Neuronal stem cell (in vitro differentiated cells): Measurements from ENCODE around the gene SPC24. TPM values are rescaled to one million over a fixed set of nuclear protein-coding genes. Genes with fewer than 3 reads are reported as not detected.
A peak's percentile ranks its signal among the peaks of the same experiment; 100 is the strongest.

Experiments used
- DNase-seq: peaks from one replicate; pipeline ENCODE4 v3.0.0-alpha.2; 2013; ENCODE audit warnings: low spot score
- H2AFZ ChIP-seq: one replicate; pipeline ENCODE4 v1.6.1; 2013; ENCODE audit warnings: mild to moderate bottlenecking, low read length, inconsistent platforms
- H2AK5ac ChIP-seq: 2 replicates; pipeline ENCODE4 v1.6.1; 2013; ENCODE audit warnings: low read depth, mild to moderate bottlenecking, inconsistent platforms, low read length, moderate library complexity, mixed read lengths
- H2BK120ac ChIP-seq: 2 replicates; pipeline ENCODE4 v1.6.1; 2013; ENCODE audit warnings: low read depth, mild to moderate bottlenecking, inconsistent platforms, low read length, moderate library complexity, mixed read lengths
- H2BK12ac ChIP-seq: one replicate; pipeline ENCODE4 v1.6.1; 2013; ENCODE audit warnings: low read length, inconsistent platforms
- H2BK15ac ChIP-seq: 2 replicates; pipeline ENCODE4 v1.6.1; 2013; ENCODE audit warnings: mild to moderate bottlenecking, low read length, inconsistent platforms, mixed read lengths
- H2BK5ac ChIP-seq: one replicate; pipeline ENCODE4 v1.6.1; 2013; ENCODE audit warnings: inconsistent platforms, mild to moderate bottlenecking, low read length, moderate library complexity
- H3K14ac ChIP-seq: one replicate; pipeline ENCODE4 v1.6.1; 2013; ENCODE audit warnings: low read length, inconsistent platforms
- H3K18ac ChIP-seq: 2 replicates; pipeline ENCODE4 v1.6.1; 2013; ENCODE audit warnings: low read length, inconsistent platforms
- H3K23ac ChIP-seq: 2 replicates; pipeline ENCODE4 v1.6.1; 2013; ENCODE audit warnings: low read depth, mild to moderate bottlenecking, mixed read lengths, low read length, inconsistent platforms; ENCODE audit not compliant: poor library complexity
- H3K27ac ChIP-seq: replicated peaks from 3 replicates; pipeline ENCODE4 v1.5.1; 2013; ENCODE audit warnings: low read length, inconsistent platforms
- H3K27me3 ChIP-seq, 3 experiments: 2 replicates each; pipeline ENCODE4 v1.6.1; 2013; ENCODE audit warnings: low read length in 3 of 3, mild to moderate bottlenecking in 2 of 3, inconsistent platforms in 1 of 3, low read depth in 1 of 3, mixed read lengths in 1 of 3, moderate library complexity in 1 of 3; ENCODE audit not compliant: control insufficient read depth in 3 of 3, insufficient read depth in 3 of 3
- H3K36me3 ChIP-seq, 2 donors: replicated peaks in 1 of 2; 2 replicates each; pipeline ENCODE4 v1.6.1; 2013; ENCODE audit warnings: low read length in 2 of 2; ENCODE audit not compliant: control insufficient read depth in 2 of 2, insufficient read depth in 2 of 2
- H3K4ac ChIP-seq: 2 replicates; pipeline ENCODE4 v1.6.1; 2013; ENCODE audit warnings: inconsistent platforms, mild to moderate bottlenecking, low read length, moderate library complexity
- H3K4me1 ChIP-seq, 2 donors: 1 replicate in 1 of 2; 2 replicates in 1 of 2; pipeline ENCODE4 v1.6.1; 2013; ENCODE audit warnings: low read length in 2 of 2, low read depth in 1 of 2; ENCODE audit not compliant: control insufficient read depth in 2 of 2, insufficient read depth in 1 of 2
- H3K4me2 ChIP-seq: one replicate; pipeline ENCODE4 v1.6.1; 2013; ENCODE audit warnings: mild to moderate bottlenecking, low read length, inconsistent platforms; ENCODE audit not compliant: insufficient read depth, poor library complexity, severe bottlenecking
- H3K4me3 ChIP-seq, 2 donors: 2 replicates each; pipeline ENCODE4 v1.5.1; 2013; ENCODE audit warnings: low read length in 2 of 2, mild to moderate bottlenecking in 2 of 2, inconsistent platforms in 1 of 2, moderate library complexity in 1 of 2
- H3K79me1 ChIP-seq: one replicate; pipeline ENCODE4 v1.6.1; 2013; ENCODE audit warnings: low read depth, mild to moderate bottlenecking, inconsistent platforms, low read length, moderate library complexity
- H3K9ac ChIP-seq: one replicate; pipeline ENCODE4 v1.6.1; 2013; ENCODE audit warnings: mild to moderate bottlenecking, low read depth, low read length, inconsistent platforms; ENCODE audit not compliant: poor library complexity
- H3K9me3 ChIP-seq, 2 donors: replicated peaks in 1 of 2; 2 replicates each; pipeline versions ENCODE3 to v1.6.1; 2013; ENCODE audit warnings: low read length in 2 of 2, mild to moderate bottlenecking in 2 of 2, inconsistent platforms in 1 of 2, low read depth in 1 of 2, mixed read lengths in 1 of 2, moderate library complexity in 1 of 2; ENCODE audit not compliant: control insufficient read depth in 2 of 2, insufficient read depth in 1 of 2
- H4K8ac ChIP-seq: one replicate; pipeline ENCODE4 v1.6.1; 2013; ENCODE audit warnings: low read depth, mild to moderate bottlenecking, inconsistent platforms, low read length, moderate library complexity
- H4K91ac ChIP-seq: one replicate; pipeline ENCODE4 v1.6.1; 2013; ENCODE audit warnings: low read length, low read depth, mild to moderate bottlenecking, inconsistent platforms; ENCODE audit not compliant: poor library complexity
- WGBS, 2 donors: extraction: QIAGEN DNeasy Blood & Tissue Kit; methylation state at CpG; one replicate each; pipeline ENCODE4 v1.1.7; 2013; ENCODE audit warnings: missing lambda C conversion rate in 2 of 2, mixed read lengths in 1 of 2; ENCODE audit not compliant: insufficient read length in 2 of 2, insufficient replicate concordance in 1 of 2; ENCODE audit errors: extremely low coverage in 2 of 2; 5-methylcytosine and 5-hydroxymethylcytosine counted together
- polyA plus RNA-seq, 2 experiments: library from polyadenylated mRNA; stranded (reverse); fragments of 200-250 nt; gene quantifications; one replicate each; pipeline ENCODE4 v1.2.3, GENCODE V29; 2013

SPC24 gene
- 21.3 TPM for polyA plus RNA-seq (2013, experiment 1 of 2)
- 22.7 TPM for polyA plus RNA-seq (2013, experiment 2 of 2)

GRCh38 chr19:11155373-11156120, at the start of gene SPC24:
SPC24 (minus strand) TSS chr19:11155782; CDS start chr19:11155776, 6 bp downstream.
- H2BK120ac ChIP-seq = no peak within 1 kb of the TSS
- H3K27me3 ChIP-seq = no peaks in the 10 kb centered on the region
- peak within 1 kb of the TSS; percentile 99 for H3K23ac ChIP-seq
- H2BK15ac ChIP-seq = no peak within 1 kb of the TSS
- H3K27ac ChIP-seq = peak within 1 kb of the TSS; percentile 7
- peak within 1 kb of the TSS; percentile 89 for H2AFZ ChIP-seq
- H4K8ac ChIP-seq = peak within 1 kb of the TSS; percentile 98
- peaks cover 3 to 7% of the 10 kb centered on the region in 2 donors for H3K4me1 ChIP-seq
- H2AK5ac ChIP-seq = peak within 1 kb of the TSS; percentile 96
- H4K91ac ChIP-seq = peak within 1 kb of the TSS; percentile 53
- peaks cover 7% of the 10 kb centered on the region for H3K79me1 ChIP-seq
- DNase-seq = peak; percentile 98
- H2BK12ac ChIP-seq = no peak within 1 kb of the TSS
- peak within 1 kb of the TSS; percentile 100 for H3K9ac ChIP-seq
- peak within 1 kb of the TSS; percentile 66 for H3K4me2 ChIP-seq
- H3K4ac ChIP-seq = peak within 1 kb of the TSS; percentile 84
- peak within 1 kb of the TSS; percentile 82 to 95 for H3K4me3 ChIP-seq
- no peaks in the 10 kb centered on the region for H3K9me3 ChIP-seq
- H3K36me3 ChIP-seq = peaks cover 2 to 24% of the 10 kb centered on the region in 2 donors
- H3K18ac ChIP-seq = peak within 1 kb of the TSS; percentile 99
- H2BK5ac ChIP-seq = peak within 1 kb of the TSS; percentile 93
- H3K14ac ChIP-seq = peak within 1 kb of the TSS; percentile 89
- no CpG with 5 or more reads among the region's 50 CpGs for WGBS, 2 donors

- Histone ChIP-seq H3K18ac (no peak overlapping the region), H2AFZ (no peak overlapping the region), H3K4me3 (no peak overlapping the region), H4K8ac (no peak overlapping the region), H3K27me3 (no peaks in the 10 kb centered on the region), H3K14ac (no peak overlapping the region), H3K27ac (no peak overlapping the region), H3K79me1 (peaks cover 5% of the 10 kb centered on the region), H3K36me3 (peaks cover 5 to 55% of the 10 kb centered on the region in 2 donors), H2BK15ac (no peak overlapping the region), H2BK12ac (no peak overlapping the region), H3K9me3 (peaks cover 0 to 4% of the 10 kb centered on the region in 2 donors), H3K4ac (no peak overlapping the region), H2AK5ac (no peak overlapping the region), H3K23ac (no peak overlapping the region), H3K9ac (no peak overlapping the region), H2BK5ac (no peak overlapping the region), H3K4me1 (no peaks in the 10 kb centered on the region), H4K91ac (no peak overlapping the region), H2BK120ac (no peak overlapping the region), H3K4me2 (no peak overlapping the region)
- DNase-seq = no peak
- WGBS, 2 donors = no CpG with 5 or more reads among the region's 5 CpGs
These were observed 49.4 kb upstream of the SPC24 start for GRCh38 chr19:11204943-11205349.

GRCh38 chr19:11204076-11204602, 48.6 kb upstream of the SPC24 start:
- Histone ChIP-seq H3K4me1 (no peaks in the 10 kb centered on the region), H3K9me3 (peaks cover 0 to 1% of the 10 kb centered on the region in 2 donors), H2BK12ac (no peak overlapping the region), H4K8ac (peak overlapping the region; percentile 65), H2AK5ac (peak overlapping the region; percentile 63), H3K27me3 (no peaks in the 10 kb centered on the region), H2AFZ (no peak overlapping the region), H3K9ac (no peak overlapping the region), H3K27ac (no peak overlapping the region), H3K23ac (no peak overlapping the region), H4K91ac (no peak overlapping the region), H3K4ac (no peak overlapping the region), H3K4me3 (no peak overlapping the region), H3K36me3 (peaks cover 3 to 58% of the 10 kb centered on the region in 2 donors), H3K14ac (no peak overlapping the region), H3K18ac (no peak overlapping the region), H3K4me2 (no peak overlapping the region), H2BK120ac (no peak overlapping the region), H3K79me1 (peaks cover under 1% of the 10 kb centered on the region), H2BK15ac (no peak overlapping the region), H2BK5ac (no peak overlapping the region)
- no CpG with 5 or more reads among the region's 9 CpGs for WGBS, 2 donors
- no peak for DNase-seq
